ENCODE data around the gene ATG14.

Gene ATG14

DNA sequence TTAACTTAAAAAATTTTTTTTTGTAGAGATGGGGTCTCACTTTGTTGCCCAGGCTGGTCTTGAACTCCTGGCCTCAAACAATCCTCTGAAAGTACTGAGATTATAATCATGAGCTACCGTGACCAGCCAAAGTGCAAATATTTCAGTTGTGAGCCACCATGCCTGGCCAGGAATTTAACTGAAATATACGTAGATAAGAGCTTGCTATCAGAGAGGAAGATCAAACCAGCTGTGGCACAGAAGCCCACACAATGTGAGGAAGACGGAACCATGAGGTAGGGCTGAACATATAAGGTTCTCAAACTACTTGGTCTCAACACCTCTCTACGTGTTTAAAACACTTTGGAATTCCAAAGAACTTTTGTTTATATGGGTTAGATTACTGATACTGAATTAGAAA lies 29.1 kb downstream of the ATG14 start:
- Histone ChIP-seq H3K9me3 (ENCODE audit: control insufficient read depth, low read length) (no peaks in the 10 kb centered on the region), H3K36me3 (ENCODE audit: control insufficient read depth, insufficient read depth, low read length) (no peaks in the 10 kb centered on the region), H3K9ac (ENCODE audit: low read length) (no peak overlapping the region), H3K4me3 (ENCODE audit: low read length) (no peak overlapping the region), H3K27me3 (ENCODE audit: control insufficient read depth, insufficient read depth, low read length) (no peaks in the 10 kb centered on the region), H3K4me1 (ENCODE audit: control insufficient read depth, insufficient read depth, low read length) (peaks cover 29% of the 10 kb centered on the region)

DNA sequence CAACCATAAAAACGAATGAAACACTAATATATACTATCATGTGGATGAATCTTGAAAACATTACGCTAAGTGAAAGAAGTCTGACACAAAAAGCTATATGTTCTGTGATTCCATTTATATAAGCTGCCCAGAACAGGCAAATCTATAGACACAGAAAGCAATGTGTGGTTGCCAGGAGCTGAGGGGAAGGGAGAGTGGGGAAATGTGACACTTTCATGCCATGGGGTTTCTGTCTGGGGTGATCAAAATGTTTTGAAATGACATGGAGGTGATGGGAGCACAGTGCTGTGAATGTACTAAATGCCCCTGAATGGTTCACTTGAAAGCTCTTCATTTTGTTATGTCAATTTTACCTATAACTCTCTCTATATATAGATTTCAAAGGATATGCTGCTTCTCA lies 30.1 kb downstream of the ATG14 start:
- Histone ChIP-seq H3K9ac (ENCODE audit: low read length) (no peak overlapping the region), H3K27me3 (ENCODE audit: control insufficient read depth, insufficient read depth, low read length) (no peaks in the 10 kb centered on the region), H3K36me3 (ENCODE audit: control insufficient read depth, insufficient read depth, low read length) (no peaks in the 10 kb centered on the region)

DNA sequence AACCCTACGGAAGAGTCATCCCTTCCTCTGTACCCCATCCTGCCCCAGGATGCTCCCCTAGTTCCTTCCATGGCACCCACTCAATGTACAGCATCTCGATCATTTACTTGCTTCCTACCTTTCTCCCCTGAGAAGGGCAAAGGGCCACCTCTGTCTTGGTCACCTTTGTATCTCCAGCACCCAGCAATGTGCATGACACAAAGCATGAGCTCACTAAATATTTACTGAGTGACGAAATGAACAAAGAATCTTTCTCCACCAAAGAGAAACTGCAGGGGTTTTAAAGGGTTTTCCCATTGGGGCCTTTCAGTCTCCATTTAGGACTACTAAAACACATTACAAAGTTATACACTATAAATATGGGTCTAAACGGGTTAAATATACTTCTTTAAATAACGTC lies 30.6 kb downstream of the ATG14 start:
- Histone ChIP-seq H3K4me1 (ENCODE audit: control insufficient read depth, insufficient read depth, low read length) (peaks cover 16% of the 10 kb centered on the region), H3K9ac (ENCODE audit: low read length) (no peak overlapping the region), H3K9me3 (ENCODE audit: control insufficient read depth, low read length) (no peaks in the 10 kb centered on the region), H3K4me3 (ENCODE audit: low read length) (no peak overlapping the region), H3K36me3 (ENCODE audit: control insufficient read depth, insufficient read depth, low read length) (no peaks in the 10 kb centered on the region), H3K27me3 (ENCODE audit: control insufficient read depth, insufficient read depth, low read length) (no peaks in the 10 kb centered on the region)

More for the DNA sequence above, 30.1 kb downstream of the ATG14 start:
- H3K4me1 ChIP-seq (ENCODE audit: control insufficient read depth, insufficient read depth, low read length) = peaks cover 20% of the 10 kb centered on the region
- no peak overlapping the region for H3K4me3 ChIP-seq (ENCODE audit: low read length)
- H3K9me3 ChIP-seq (ENCODE audit: control insufficient read depth, low read length) = no peaks in the 10 kb centered on the region

DNA sequence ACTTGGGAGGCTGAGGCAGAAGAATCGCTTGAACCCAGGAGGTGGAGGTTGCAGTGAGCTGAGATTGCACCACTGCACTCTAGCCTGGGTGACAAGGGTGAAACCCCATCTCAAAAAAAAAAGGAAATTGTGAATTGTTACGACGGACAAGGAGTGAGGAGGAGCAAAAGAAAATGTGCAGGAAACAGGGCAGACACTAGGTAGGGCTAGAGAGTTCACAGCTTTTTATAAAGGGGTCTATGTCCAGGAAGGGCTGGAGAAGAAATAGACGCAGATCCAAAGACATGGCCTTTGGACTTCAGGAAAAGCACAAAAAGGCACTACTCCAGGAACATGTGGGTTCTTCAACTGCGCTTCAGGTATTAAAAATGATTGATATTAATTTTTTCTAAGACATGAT lies 34.4 kb downstream of the ATG14 start:
- no peak overlapping the region for H3K9ac ChIP-seq (ENCODE audit: low read length)
- H3K36me3 ChIP-seq (ENCODE audit: control insufficient read depth, insufficient read depth, low read length) = no peaks in the 10 kb centered on the region
- no peak overlapping the region for H3K4me3 ChIP-seq (ENCODE audit: low read length)
- H3K9me3 ChIP-seq (ENCODE audit: control insufficient read depth, low read length) = no peaks in the 10 kb centered on the region
- no peaks in the 10 kb centered on the region for H3K4me1 ChIP-seq (ENCODE audit: control insufficient read depth, insufficient read depth, low read length)
- no peaks in the 10 kb centered on the region for H3K27me3 ChIP-seq (ENCODE audit: control insufficient read depth, insufficient read depth, low read length)

DNA sequence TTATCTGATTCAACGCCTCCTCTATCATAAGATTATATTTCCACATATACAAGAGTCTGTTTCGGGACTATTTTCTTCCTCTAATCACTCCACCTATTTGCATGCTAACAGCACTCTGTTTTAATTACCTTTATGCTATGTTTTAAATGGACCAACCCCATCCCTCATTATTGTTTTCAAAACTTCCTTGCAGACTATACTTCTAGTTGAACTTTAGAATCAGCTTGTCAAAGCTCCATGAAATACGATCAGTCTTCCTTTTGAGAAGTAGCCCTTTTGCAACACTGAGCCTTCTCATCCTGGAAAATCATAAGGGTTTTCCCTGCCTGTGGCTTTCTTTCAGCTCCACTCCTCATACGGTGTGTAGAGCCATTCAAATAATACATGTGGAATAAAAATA lies 36.9 kb downstream of the ATG14 start:
- peaks cover 14% of the 10 kb centered on the region for H3K4me1 ChIP-seq (ENCODE audit: control insufficient read depth, insufficient read depth, low read length)
- no peak overlapping the region for H3K4me3 ChIP-seq (ENCODE audit: low read length)
- no peaks in the 10 kb centered on the region for H3K27me3 ChIP-seq (ENCODE audit: control insufficient read depth, insufficient read depth, low read length)
- no peak overlapping the region for H3K9ac ChIP-seq (ENCODE audit: low read length)
- no peaks in the 10 kb centered on the region for H3K36me3 ChIP-seq (ENCODE audit: control insufficient read depth, insufficient read depth, low read length)
- H3K9me3 ChIP-seq (ENCODE audit: control insufficient read depth, low read length) = no peaks in the 10 kb centered on the region

DNA sequence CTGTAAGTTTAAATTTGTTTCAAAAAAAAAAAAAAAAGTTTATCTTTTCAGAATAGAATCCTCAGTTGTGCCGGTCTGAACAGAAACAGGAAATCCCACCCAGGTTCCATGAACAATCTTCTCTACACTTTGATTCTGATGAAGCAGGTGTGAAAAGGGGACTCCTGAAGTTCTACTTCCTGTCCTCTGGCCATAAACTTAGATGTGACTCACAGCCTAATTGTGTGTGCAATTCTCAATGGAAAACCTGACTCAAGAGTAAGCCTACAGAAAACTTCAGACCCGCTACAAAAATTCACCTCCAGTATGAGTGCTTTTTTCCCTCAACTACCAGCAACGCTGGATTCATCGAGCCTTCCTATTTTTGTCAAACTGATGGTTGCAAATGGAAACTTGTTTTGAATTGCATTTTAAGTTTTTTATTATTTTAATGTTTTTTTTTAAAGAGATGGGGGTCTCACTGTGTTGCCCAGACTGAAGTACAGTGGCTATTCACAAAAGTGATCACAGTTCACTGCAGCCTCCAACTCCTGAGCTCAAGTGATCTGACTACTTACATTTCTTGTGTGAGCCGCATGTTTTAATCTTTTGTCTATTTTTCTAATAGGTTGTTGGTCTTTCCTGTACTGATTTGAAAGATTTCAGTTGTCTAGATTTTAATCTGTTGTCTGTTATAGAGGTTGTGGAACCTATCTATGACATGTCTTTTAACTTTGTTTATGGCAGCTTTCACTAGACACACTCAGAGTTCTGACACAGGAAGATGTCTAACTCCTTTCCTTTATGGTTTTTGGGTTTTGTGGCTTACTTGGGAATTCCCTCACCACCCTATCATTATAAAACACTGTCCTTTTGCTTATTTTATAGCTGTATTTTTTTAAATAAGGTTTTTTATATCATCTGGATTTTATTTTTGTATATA lies 37.6 kb downstream of the ATG14 start:
- Histone ChIP-seq H3K9me3 (ENCODE audit: control insufficient read depth, low read length) (no peaks in the 10 kb centered on the region), H3K27me3 (ENCODE audit: control insufficient read depth, insufficient read depth, low read length) (no peaks in the 10 kb centered on the region), H3K36me3 (ENCODE audit: control insufficient read depth, insufficient read depth, low read length) (no peaks in the 10 kb centered on the region), H3K9ac (ENCODE audit: low read length) (no peak overlapping the region), H3K4me3 (ENCODE audit: low read length) (no peak overlapping the region), H3K4me1 (ENCODE audit: control insufficient read depth, insufficient read depth, low read length) (peaks cover 21% of the 10 kb centered on the region)

DNA sequence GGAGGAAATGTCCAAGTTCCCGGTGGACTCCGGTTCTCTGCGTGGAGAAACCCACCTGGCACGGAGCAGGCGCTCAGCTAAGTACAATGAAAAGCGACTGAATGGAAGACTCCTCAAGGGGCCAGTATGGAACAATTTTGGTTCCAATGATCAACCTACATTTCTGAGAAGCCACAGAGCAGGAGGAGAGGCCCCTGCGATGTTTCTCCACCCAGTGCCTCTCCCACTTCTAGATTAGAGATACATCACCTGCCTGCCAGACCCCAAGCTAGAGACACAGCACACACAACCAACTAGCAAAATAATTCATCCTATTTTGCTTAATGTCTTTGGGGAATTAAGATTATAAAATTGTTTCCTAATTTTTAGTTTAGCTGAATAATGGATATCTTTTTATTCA lies 38.8 kb downstream of the ATG14 start:
- no peaks in the 10 kb centered on the region for H3K36me3 ChIP-seq (ENCODE audit: control insufficient read depth, insufficient read depth, low read length)
- H3K27me3 ChIP-seq (ENCODE audit: control insufficient read depth, insufficient read depth, low read length) = no peaks in the 10 kb centered on the region
- no peak overlapping the region for H3K4me3 ChIP-seq (ENCODE audit: low read length)
- H3K4me1 ChIP-seq (ENCODE audit: control insufficient read depth, insufficient read depth, low read length) = peaks cover 21% of the 10 kb centered on the region
- no peaks in the 10 kb centered on the region for H3K9me3 ChIP-seq (ENCODE audit: control insufficient read depth, low read length)
- H3K9ac ChIP-seq (ENCODE audit: low read length) = no peak overlapping the region

DNA sequence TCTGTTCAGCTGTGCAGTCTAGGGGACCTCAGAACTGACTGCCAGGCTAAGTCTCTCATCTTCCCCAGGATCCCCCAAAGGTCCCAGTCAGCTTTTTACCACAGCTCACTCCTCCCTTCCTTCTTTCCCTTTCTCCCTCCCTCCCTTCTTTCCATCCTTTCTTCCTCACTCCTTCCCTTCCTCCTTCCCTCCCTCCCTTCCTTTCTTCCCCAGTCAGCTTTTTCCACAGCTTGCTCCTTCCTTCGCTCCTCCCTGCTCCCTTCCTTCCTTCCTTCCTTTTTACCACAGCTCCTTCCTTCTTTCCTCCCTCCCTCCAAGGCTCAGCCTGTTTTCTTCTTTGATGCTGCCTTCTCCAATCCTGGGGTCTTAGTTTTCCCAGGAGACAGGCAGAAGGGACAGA lies 39.2 kb downstream of the ATG14 start:
- Histone ChIP-seq H3K9me3 (ENCODE audit: control insufficient read depth, low read length) (no peaks in the 10 kb centered on the region), H3K36me3 (ENCODE audit: control insufficient read depth, insufficient read depth, low read length) (no peaks in the 10 kb centered on the region), H3K27me3 (ENCODE audit: control insufficient read depth, insufficient read depth, low read length) (no peaks in the 10 kb centered on the region), H3K4me3 (ENCODE audit: low read length) (no peak overlapping the region), H3K4me1 (ENCODE audit: control insufficient read depth, insufficient read depth, low read length) (peaks cover 21% of the 10 kb centered on the region), H3K9ac (ENCODE audit: low read length) (no peak overlapping the region)

DNA sequence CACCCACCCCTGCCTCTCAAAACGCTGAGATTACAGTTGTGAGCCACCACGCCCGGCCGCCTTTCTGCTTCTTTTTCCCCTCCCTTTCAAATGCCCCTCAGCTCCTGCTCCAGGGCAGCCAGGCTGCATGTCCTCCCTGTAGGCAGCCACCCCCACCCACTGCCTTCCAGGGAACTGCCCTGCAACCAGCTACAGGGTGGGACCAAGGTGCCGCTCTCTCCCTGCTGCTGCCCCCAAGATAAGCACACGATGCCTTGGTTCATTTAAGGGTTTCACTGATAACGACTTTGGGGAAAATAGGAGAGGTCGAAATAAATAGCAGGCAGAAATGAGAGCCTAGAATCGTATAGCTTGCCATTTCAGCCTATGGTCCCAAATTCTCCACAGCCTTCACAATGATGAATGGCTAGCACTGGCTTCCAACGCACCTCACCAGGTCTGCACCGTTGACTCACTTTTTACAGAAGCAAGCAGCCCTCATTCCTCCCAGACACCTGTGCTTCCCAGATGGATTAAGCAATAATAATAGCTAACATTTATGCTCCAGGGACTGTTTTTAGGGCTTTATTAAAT lies 40.7 kb downstream of the ATG14 start:
- Histone ChIP-seq H3K9ac (ENCODE audit: low read length) (no peak overlapping the region), H3K4me3 (ENCODE audit: low read length) (no peak overlapping the region), H3K4me1 (ENCODE audit: control insufficient read depth, insufficient read depth, low read length) (peaks cover 21% of the 10 kb centered on the region), H3K27me3 (ENCODE audit: control insufficient read depth, insufficient read depth, low read length) (no peaks in the 10 kb centered on the region), H3K9me3 (ENCODE audit: control insufficient read depth, low read length) (no peaks in the 10 kb centered on the region), H3K36me3 (ENCODE audit: control insufficient read depth, insufficient read depth, low read length) (no peaks in the 10 kb centered on the region)

DNA sequence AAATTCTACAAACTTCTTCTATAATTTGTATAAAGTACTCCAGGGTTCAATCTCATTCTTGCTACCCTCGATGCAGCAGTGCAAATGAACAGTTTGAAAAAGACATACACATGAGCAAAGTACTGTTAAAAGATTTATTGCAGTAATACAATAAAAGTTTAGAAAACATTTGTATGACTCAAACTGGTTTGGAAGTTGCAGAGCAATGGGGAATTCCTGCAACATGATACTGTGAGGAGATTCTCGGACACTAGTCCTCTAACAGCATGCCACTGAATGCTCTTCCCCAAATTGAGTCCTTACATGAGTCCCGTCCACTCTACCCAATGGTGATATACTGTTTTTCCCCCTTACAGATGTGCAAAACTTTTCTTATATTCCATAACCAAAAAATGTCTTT lies 45.4 kb downstream of the ATG14 start:
- H3K36me3 ChIP-seq (ENCODE audit: control insufficient read depth, insufficient read depth, low read length) = no peaks in the 10 kb centered on the region

DNA sequence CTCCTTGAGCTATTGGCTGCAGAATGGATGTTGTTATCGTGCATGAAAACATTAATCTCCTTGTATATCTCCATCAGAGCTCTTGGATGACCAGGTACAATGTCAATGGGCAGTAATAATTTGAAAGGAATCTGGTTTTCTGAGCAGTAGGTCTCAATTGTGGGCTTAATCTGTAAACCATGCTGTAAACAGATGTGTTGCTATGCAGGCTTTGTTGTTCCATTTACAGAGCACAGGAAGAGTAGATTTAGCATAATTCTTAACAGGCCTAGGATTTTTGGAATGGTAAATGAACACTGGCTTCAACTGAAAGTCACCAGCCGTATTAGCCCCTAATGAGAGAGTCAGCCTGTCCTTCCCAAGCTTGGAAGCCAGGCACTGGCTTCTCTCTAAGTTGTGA lies 50.4 kb downstream of the ATG14 start:
- Histone ChIP-seq H3K36me3 (ENCODE audit: control insufficient read depth, insufficient read depth, low read length) (no peaks in the 10 kb centered on the region), H3K9me3 (ENCODE audit: control insufficient read depth, low read length) (no peaks in the 10 kb centered on the region), H3K27me3 (ENCODE audit: control insufficient read depth, insufficient read depth, low read length) (no peaks in the 10 kb centered on the region), H3K4me1 (ENCODE audit: control insufficient read depth, insufficient read depth, low read length) (no peaks in the 10 kb centered on the region), H3K9ac (ENCODE audit: low read length) (no peak overlapping the region), H3K4me3 (ENCODE audit: low read length) (no peak overlapping the region)

More for the DNA sequence above, 45.4 kb downstream of the ATG14 start:
- Histone ChIP-seq H3K4me1 (ENCODE audit: control insufficient read depth, insufficient read depth, low read length) (peaks cover 21% of the 10 kb centered on the region), H3K9ac (ENCODE audit: low read length) (no peak overlapping the region), H3K9me3 (ENCODE audit: control insufficient read depth, low read length) (no peaks in the 10 kb centered on the region), H3K27me3 (ENCODE audit: control insufficient read depth, insufficient read depth, low read length) (no peaks in the 10 kb centered on the region), H3K4me3 (ENCODE audit: low read length) (no peak overlapping the region)

DNA sequence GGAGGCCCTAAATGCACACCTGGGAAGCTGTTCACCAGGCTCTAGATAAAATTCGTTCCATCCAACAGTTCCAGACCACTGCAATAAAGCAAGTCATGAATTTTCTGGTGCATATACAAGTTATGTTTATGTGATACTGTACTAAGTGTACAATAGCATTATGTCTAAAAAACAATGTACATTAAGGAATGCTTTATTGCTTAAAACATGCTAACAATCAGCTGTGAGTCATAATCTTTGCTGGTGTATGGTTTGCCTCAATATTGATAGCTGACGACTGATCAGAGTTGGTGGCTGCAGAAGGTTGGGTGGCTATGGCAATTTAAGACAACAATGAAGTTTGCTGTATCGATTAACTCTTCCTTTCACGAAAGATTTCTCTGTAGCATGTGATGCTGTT lies 52.3 kb downstream of the ATG14 start:
- H3K27me3 ChIP-seq (ENCODE audit: control insufficient read depth, insufficient read depth, low read length) = no peaks in the 10 kb centered on the region
- H3K4me1 ChIP-seq (ENCODE audit: control insufficient read depth, insufficient read depth, low read length) = peaks cover 3% of the 10 kb centered on the region
- no peaks in the 10 kb centered on the region for H3K9me3 ChIP-seq (ENCODE audit: control insufficient read depth, low read length)
- H3K4me3 ChIP-seq (ENCODE audit: low read length) = no peak overlapping the region
- no peaks in the 10 kb centered on the region for H3K36me3 ChIP-seq (ENCODE audit: control insufficient read depth, insufficient read depth, low read length)
- H3K9ac ChIP-seq (ENCODE audit: low read length) = no peak overlapping the region
